ENCODE data around the gene CAMK1D.

The CAMK1D gene

DNA sequence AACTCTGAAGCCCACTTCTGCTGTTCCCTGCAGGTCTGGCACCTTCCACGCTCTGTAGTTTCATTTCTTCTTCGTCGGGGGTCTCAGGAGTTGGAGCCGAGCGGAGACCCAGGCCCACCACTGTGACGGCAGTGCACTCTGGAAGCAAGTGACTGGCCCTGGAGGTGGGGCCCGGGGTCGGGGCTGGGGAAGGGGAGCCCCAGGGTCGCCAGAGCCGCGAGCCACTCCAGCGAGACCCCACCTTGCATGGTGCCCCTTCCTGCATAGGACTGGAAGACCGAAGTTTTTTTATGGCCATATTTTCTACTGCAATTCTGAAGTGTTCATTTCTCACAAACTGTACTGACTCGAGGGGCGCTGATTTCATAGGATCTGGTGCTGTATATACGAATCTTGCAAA is 479.4 kb downstream of the CAMK1D start:
- Histone ChIP-seq H3K27me3 (ENCODE audit: control insufficient read depth, low read length) (no peaks in the 10 kb centered on the region), H4K20me1 (ENCODE audit: control insufficient read depth, insufficient read depth, low read depth, low read length) (no peaks in the 10 kb centered on the region), H3K9me3 (ENCODE audit: control insufficient read depth, insufficient read depth, low read length) (no peaks in the 10 kb centered on the region), H3K4me2 (ENCODE audit: low read length) (no peak overlapping the region), H3K79me2 (ENCODE audit: control insufficient read depth, low read length) (no peaks in the 10 kb centered on the region), H3K36me3 (ENCODE audit: control insufficient read depth, low read length) (peaks cover 3% of the 10 kb centered on the region; the same call in 1 of the 2 replicates), H3K9me2 (replicated peaks; ENCODE audit: control insufficient read depth, low read length) (no peaks in the 10 kb centered on the region), H3F3A (ENCODE audit: control insufficient read depth, insufficient read depth) (no peaks in the 10 kb centered on the region), H3K4me3 (ENCODE audit: low read length) (no peak overlapping the region), H3K27ac (ENCODE audit: low read depth, low read length) (no peak overlapping the region), H3K4me1 (ENCODE audit: control insufficient read depth, low read length) (no peaks in the 10 kb centered on the region)
- TF ChIP-seq, protein P1, sequence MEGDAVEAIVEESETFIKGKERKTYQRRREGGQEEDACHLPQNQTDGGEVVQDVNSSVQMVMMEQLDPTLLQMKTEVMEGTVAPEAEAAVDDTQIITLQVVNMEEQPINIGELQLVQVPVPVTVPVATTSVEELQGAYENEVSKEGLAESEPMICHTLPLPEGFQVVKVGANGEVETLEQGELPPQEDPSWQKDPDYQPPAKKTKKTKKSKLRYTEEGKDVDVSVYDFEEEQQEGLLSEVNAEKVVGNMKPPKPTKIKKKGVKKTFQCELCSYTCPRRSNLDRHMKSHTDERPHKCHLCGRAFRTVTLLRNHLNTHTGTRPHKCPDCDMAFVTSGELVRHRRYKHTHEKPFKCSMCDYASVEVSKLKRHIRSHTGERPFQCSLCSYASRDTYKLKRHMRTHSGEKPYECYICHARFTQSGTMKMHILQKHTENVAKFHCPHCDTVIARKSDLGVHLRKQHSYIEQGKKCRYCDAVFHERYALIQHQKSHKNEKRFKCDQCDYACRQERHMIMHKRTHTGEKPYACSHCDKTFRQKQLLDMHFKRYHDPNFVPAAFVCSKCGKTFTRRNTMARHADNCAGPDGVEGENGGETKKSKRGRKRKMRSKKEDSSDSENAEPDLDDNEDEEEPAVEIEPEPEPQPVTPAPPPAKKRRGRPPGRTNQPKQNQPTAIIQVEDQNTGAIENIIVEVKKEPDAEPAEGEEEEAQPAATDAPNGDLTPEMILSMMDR (IDR thresholded peaks at IDR 0.05; ENCODE audit: low read depth, low read length, poor library complexity, severe bottlenecking): no peak
- no peak for TF ChIP-seq EZH2phosphoT487 (IDR thresholded peaks at IDR 0.05; ENCODE audit: borderline replicate concordance, low read length)

DNA sequence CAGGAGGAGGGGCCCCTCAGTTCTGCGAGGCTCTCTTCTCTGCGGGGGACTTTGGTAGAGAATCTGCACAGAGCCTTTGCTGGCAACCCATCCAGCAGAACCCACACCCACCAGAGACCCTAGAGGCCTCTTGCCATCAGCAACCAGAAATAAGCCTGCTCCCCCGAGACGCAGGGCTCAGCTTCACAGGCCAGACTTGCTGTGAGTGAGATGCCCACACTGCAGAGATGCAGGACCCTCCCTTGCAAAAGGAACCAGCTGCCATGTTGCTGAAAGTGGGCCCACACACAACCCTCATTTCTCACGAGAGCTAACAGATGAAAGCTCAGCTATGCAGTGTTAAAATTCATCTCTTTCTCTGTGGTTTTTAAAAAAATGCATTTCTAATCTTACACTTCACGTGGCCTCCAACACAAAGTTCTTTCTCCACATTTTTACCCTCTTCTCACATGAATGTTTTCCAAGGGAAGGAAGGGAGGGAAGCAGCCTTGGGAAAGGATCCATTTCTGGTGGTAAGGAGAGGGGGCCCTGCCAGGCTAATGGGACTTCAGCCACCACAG is 480.6 kb downstream of the CAMK1D start:
- no peaks in the 10 kb centered on the region for H3K4me1 ChIP-seq (ENCODE audit: control insufficient read depth, low read length)
- no peaks in the 10 kb centered on the region for H3K9me2 ChIP-seq (replicated peaks; ENCODE audit: control insufficient read depth, low read length)
- no peaks in the 10 kb centered on the region for H3F3A ChIP-seq (ENCODE audit: control insufficient read depth, insufficient read depth)
- TF ChIP-seq, protein P1 (IDR thresholded peaks at IDR 0.05; ENCODE audit: low read depth, low read length, poor library complexity, severe bottlenecking): no peak
- TF ChIP-seq EZH2phosphoT487 (IDR thresholded peaks at IDR 0.05; ENCODE audit: borderline replicate concordance, low read length): no peak
- H3K9me3 ChIP-seq (ENCODE audit: control insufficient read depth, insufficient read depth, low read length): no peaks in the 10 kb centered on the region
- H3K79me2 ChIP-seq (ENCODE audit: control insufficient read depth, low read length): no peaks in the 10 kb centered on the region
- H3K27me3 ChIP-seq (ENCODE audit: control insufficient read depth, low read length): no peaks in the 10 kb centered on the region
- peaks cover 3% of the 10 kb centered on the region; the same call in 1 of the 2 replicates for H3K36me3 ChIP-seq (ENCODE audit: control insufficient read depth, low read length)
- no peaks in the 10 kb centered on the region for H4K20me1 ChIP-seq (ENCODE audit: control insufficient read depth, insufficient read depth, low read depth, low read length)
- H3K27ac ChIP-seq (ENCODE audit: low read depth, low read length): no peak overlapping the region
- H3K4me3 ChIP-seq (ENCODE audit: low read length): no peak overlapping the region
- no peak overlapping the region for H3K4me2 ChIP-seq (ENCODE audit: low read length)

DNA sequence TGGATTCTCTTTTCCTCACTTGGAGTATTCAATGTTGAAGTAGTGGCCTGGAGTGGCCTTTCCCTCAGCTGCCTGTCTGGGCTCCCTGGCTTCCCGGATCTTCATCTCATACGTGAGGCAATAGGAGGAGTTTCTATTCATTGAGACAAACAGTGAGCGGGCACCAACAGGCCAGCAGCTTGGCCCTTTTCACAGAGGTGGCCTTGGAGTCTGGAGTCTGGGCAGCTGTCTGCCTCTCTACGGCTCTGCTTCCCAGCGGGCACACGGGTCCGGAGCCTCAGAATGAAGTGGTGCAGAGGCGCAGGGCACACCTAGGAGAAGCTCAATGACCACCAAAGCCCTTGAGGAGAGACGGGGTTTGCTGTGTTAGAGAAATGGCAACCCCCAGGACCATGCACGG is 482.7 kb downstream of the CAMK1D start:
- peaks cover 3% of the 10 kb centered on the region; the same call in 1 of the 2 replicates for H3K36me3 ChIP-seq (ENCODE audit: control insufficient read depth, low read length)
- H4K20me1 ChIP-seq (ENCODE audit: control insufficient read depth, insufficient read depth, low read depth, low read length): no peaks in the 10 kb centered on the region
- no peaks in the 10 kb centered on the region for H3K9me2 ChIP-seq (replicated peaks; ENCODE audit: control insufficient read depth, low read length)
- no peak overlapping the region for H3K27ac ChIP-seq (ENCODE audit: low read depth, low read length)
- no peaks in the 10 kb centered on the region for H3K79me2 ChIP-seq (ENCODE audit: control insufficient read depth, low read length)
- TF ChIP-seq, protein P1 (IDR thresholded peaks at IDR 0.05; ENCODE audit: low read depth, low read length, poor library complexity, severe bottlenecking): no peak
- no peak for TF ChIP-seq EZH2phosphoT487 (IDR thresholded peaks at IDR 0.05; ENCODE audit: borderline replicate concordance, low read length)
- no peaks in the 10 kb centered on the region for H3K4me1 ChIP-seq (ENCODE audit: control insufficient read depth, low read length)
- no peaks in the 10 kb centered on the region for H3K9me3 ChIP-seq (ENCODE audit: control insufficient read depth, insufficient read depth, low read length)
- no peaks in the 10 kb centered on the region for H3F3A ChIP-seq (ENCODE audit: control insufficient read depth, insufficient read depth)
- H3K27me3 ChIP-seq (ENCODE audit: control insufficient read depth, low read length): no peaks in the 10 kb centered on the region
- H3K4me2 ChIP-seq (ENCODE audit: low read length): no peak overlapping the region
- H3K4me3 ChIP-seq (ENCODE audit: low read length): no peak overlapping the region

All from DOHH2 (cell line).